ENCODE data around the gene GREB1. TPM values are rescaled to one million over a fixed set of nuclear protein-coding genes. Genes with fewer than 3 reads are reported as not detected.

The GREB1 gene
- total RNA-seq, 1 donor from 2014 or later, result 82.5 TPM

DNA sequence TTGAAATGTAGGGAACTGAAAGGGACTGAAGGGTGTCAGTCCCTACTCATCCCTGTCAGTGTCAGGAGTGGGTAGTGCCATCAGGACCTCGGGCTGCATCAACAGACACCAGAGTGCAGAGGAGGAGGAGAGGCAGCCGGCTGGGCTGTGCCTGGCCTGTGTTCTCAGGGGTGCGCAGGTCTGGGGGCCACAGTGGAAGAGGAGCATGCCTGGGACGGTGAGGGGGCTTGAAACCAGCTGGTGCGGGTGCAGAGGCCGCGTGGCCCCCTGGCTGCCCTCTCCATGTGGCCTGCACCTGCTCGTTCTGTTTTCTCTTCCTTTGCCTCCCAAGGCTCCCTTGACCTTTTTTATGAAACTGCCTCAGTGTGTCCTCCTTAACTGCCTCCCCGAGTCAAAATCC lies 94.8 kb downstream of the GREB1 start:
- H3K4me3 Mint-ChIP-seq (ENCODE audit: low read depth), result no peak overlapping the region

GRCh38 chr2:11629215-11629614 lies 95.4 kb downstream of the GREB1 start:
- Mint-ChIP-seq H3K27ac (peak overlapping the region; percentile 24), H3K4me1 (ENCODE audit: low read depth) (no peaks in the 10 kb centered on the region), H3K4me3 (ENCODE audit: low read depth) (no peak overlapping the region), H3K9me3 (ENCODE audit: low read depth) (no peaks in the 10 kb centered on the region), H3K27me3 (no peaks in the 10 kb centered on the region), H3K36me3 (ENCODE audit: insufficient read depth) (peaks cover 47% of the 10 kb centered on the region)
- DNase-seq (ENCODE audit: low spot score, unreplicated experiment), result no peak
- TF ChIP-seq, protein P1, sequence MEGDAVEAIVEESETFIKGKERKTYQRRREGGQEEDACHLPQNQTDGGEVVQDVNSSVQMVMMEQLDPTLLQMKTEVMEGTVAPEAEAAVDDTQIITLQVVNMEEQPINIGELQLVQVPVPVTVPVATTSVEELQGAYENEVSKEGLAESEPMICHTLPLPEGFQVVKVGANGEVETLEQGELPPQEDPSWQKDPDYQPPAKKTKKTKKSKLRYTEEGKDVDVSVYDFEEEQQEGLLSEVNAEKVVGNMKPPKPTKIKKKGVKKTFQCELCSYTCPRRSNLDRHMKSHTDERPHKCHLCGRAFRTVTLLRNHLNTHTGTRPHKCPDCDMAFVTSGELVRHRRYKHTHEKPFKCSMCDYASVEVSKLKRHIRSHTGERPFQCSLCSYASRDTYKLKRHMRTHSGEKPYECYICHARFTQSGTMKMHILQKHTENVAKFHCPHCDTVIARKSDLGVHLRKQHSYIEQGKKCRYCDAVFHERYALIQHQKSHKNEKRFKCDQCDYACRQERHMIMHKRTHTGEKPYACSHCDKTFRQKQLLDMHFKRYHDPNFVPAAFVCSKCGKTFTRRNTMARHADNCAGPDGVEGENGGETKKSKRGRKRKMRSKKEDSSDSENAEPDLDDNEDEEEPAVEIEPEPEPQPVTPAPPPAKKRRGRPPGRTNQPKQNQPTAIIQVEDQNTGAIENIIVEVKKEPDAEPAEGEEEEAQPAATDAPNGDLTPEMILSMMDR (IDR thresholded peaks at IDR 0.05; ENCODE audit: unreplicated experiment), result no peak

More for the DNA sequence above, 94.8 kb downstream of the GREB1 start:
- no peaks in the 10 kb centered on the region for H3K27me3 Mint-ChIP-seq
- no peak for DNase-seq (ENCODE audit: low spot score, unreplicated experiment)
- H3K27ac Mint-ChIP-seq, result peak overlapping the region; percentile 23
- H3K9me3 Mint-ChIP-seq (ENCODE audit: low read depth), result no peaks in the 10 kb centered on the region
- TF ChIP-seq, protein P1 (IDR thresholded peaks at IDR 0.05; ENCODE audit: unreplicated experiment), result no peak
- peaks cover 47% of the 10 kb centered on the region for H3K36me3 Mint-ChIP-seq (ENCODE audit: insufficient read depth)
- no peaks in the 10 kb centered on the region for H3K4me1 Mint-ChIP-seq (ENCODE audit: low read depth)

GRCh38 chr2:11629851-11630250 lies 96.0 kb downstream of the GREB1 start:
- Mint-ChIP-seq H3K4me3 (ENCODE audit: low read depth) (no peak overlapping the region), H3K9me3 (ENCODE audit: low read depth) (no peaks in the 10 kb centered on the region), H3K4me1 (ENCODE audit: low read depth) (no peaks in the 10 kb centered on the region), H3K27ac (no peak overlapping the region), H3K27me3 (no peaks in the 10 kb centered on the region), H3K36me3 (ENCODE audit: insufficient read depth) (peaks cover 51% of the 10 kb centered on the region)
- TF ChIP-seq, protein P1 (IDR thresholded peaks at IDR 0.05; ENCODE audit: unreplicated experiment), result no peak
- DNase-seq (ENCODE audit: low spot score, unreplicated experiment), result no peak

GRCh38 chr2:11630855-11631254 lies 97.0 kb downstream of the GREB1 start:
- no peaks in the 10 kb centered on the region for H3K4me1 Mint-ChIP-seq (ENCODE audit: low read depth)
- no peaks in the 10 kb centered on the region for H3K27me3 Mint-ChIP-seq
- no peak overlapping the region for H3K27ac Mint-ChIP-seq
- TF ChIP-seq, protein P1 (IDR thresholded peaks at IDR 0.05; ENCODE audit: unreplicated experiment), result no peak
- H3K36me3 Mint-ChIP-seq (ENCODE audit: insufficient read depth), result peaks cover 42% of the 10 kb centered on the region
- H3K4me3 Mint-ChIP-seq (ENCODE audit: low read depth), result no peak overlapping the region
- DNase-seq (ENCODE audit: low spot score, unreplicated experiment), result no peak
- no peaks in the 10 kb centered on the region for H3K9me3 Mint-ChIP-seq (ENCODE audit: low read depth)

DNA sequence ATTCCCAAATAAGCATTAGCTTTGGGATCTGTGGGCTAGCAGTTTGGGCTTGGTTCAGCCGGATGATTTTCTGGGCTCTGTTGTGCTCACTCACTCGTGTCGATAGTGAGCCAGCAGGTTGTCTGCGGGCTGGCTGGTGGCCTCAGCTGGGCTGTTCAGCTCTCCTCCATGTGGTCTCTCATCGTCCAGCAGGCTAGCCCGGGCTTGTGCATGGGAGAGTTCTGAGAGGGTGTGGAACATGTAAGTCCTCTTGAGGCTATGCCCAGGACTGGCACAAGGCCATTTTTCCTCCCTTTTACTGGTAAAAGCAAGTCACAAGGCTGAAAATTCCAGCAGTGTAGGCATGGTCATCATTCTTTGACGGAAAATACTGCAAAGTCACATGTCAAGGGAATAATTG lies 97.6 kb downstream of the GREB1 start:
- no peak for DNase-seq (ENCODE audit: low spot score, unreplicated experiment)
- Mint-ChIP-seq H3K36me3 (ENCODE audit: insufficient read depth) (peaks cover 38% of the 10 kb centered on the region), H3K4me3 (ENCODE audit: low read depth) (no peak overlapping the region), H3K27ac (no peak overlapping the region), H3K27me3 (no peaks in the 10 kb centered on the region), H3K9me3 (ENCODE audit: low read depth) (no peaks in the 10 kb centered on the region), H3K4me1 (ENCODE audit: low read depth) (no peaks in the 10 kb centered on the region)
- TF ChIP-seq, protein P1 (IDR thresholded peaks at IDR 0.05; ENCODE audit: unreplicated experiment), result no peak

Data from progenitor cell of endocrine pancreas (in vitro differentiated cells).